H9 (cell line): Measurements from ENCODE around the gene ISYNA1. TPM values are rescaled to one million over a fixed set of nuclear protein-coding genes. Genes with fewer than 3 reads are reported as not detected.
A peak's percentile ranks its signal among the peaks of the same experiment; 100 is the strongest.

Experiments used
- DNase-seq: peaks from one replicate; pipeline ENCODE4 v3.0.0-alpha.2; 2017
- H2AFZ ChIP-seq: one replicate; pipeline ENCODE4 v1.6.1; 2013; ENCODE audit warnings: mild to moderate bottlenecking, low read length, control low read depth, moderate library complexity
- H2AK5ac ChIP-seq: 2 replicates; pipeline ENCODE4 v1.6.1; 2013; ENCODE audit warnings: low read length, control low read depth, mixed read lengths; ENCODE audit not compliant: insufficient read length
- H2BK120ac ChIP-seq: one replicate; pipeline ENCODE4 v1.6.1; 2013; ENCODE audit warnings: low read depth, mild to moderate bottlenecking, low read length, control low read depth, inconsistent platforms; ENCODE audit not compliant: poor library complexity, severe bottlenecking
- H2BK12ac ChIP-seq: 2 replicates; pipeline ENCODE4 v1.6.1; 2013; ENCODE audit warnings: low read length, control low read depth, mixed read lengths, low read depth; ENCODE audit not compliant: insufficient read length
- H2BK15ac ChIP-seq: 2 replicates; pipeline ENCODE4 v1.6.1; 2013; ENCODE audit warnings: low read depth, low read length, control low read depth
- H2BK20ac ChIP-seq: one replicate; pipeline ENCODE4 v1.6.1; 2013; ENCODE audit warnings: low read depth, mild to moderate bottlenecking, low read length, control low read depth, inconsistent platforms; ENCODE audit not compliant: poor library complexity, severe bottlenecking
- H2BK5ac ChIP-seq: 2 replicates; pipeline ENCODE4 v1.6.1; 2013; ENCODE audit warnings: low read length, control low read depth, mixed read lengths; ENCODE audit not compliant: insufficient read length
- H3K14ac ChIP-seq: 2 replicates; pipeline ENCODE4 v1.6.1; 2013; ENCODE audit warnings: low read length, control low read depth; ENCODE audit not compliant: insufficient read depth
- H3K18ac ChIP-seq: 2 replicates; pipeline ENCODE4 v1.6.1; 2013; ENCODE audit warnings: low read depth, mild to moderate bottlenecking, mixed read lengths, low read length, control low read depth; ENCODE audit not compliant: insufficient read length
- H3K23ac ChIP-seq: 2 replicates; pipeline ENCODE4 v1.6.1; 2013; ENCODE audit warnings: low read length, control low read depth, mixed read lengths, low read depth; ENCODE audit not compliant: insufficient read length
- H3K23me2 ChIP-seq: 2 replicates; pipeline ENCODE4 v1.6.1; 2013; ENCODE audit warnings: low read depth, mild to moderate bottlenecking, mixed read lengths, low read length, control low read depth; ENCODE audit not compliant: insufficient read length, poor library complexity, severe bottlenecking
- H3K27ac ChIP-seq: 2 replicates; pipeline ENCODE4 v1.5.1; 2013; ENCODE audit warnings: low read length, control low read depth, mixed read lengths, low read depth; ENCODE audit not compliant: insufficient read length
- H3K27me3 ChIP-seq: 2 replicates; pipeline ENCODE4 v1.6.1; 2013; ENCODE audit warnings: low read length, control low read depth, inconsistent platforms; ENCODE audit not compliant: insufficient read depth
- H3K4ac ChIP-seq: 2 replicates; pipeline ENCODE4 v1.6.1; 2013; ENCODE audit warnings: low read depth, mild to moderate bottlenecking, control low read depth, inconsistent platforms, low read length, moderate library complexity
- H3K4me1 ChIP-seq: 2 replicates; pipeline ENCODE4 v1.6.1; 2013; ENCODE audit warnings: low read length, control low read depth, inconsistent platforms; ENCODE audit not compliant: insufficient read depth
- H3K4me2 ChIP-seq: 2 replicates; pipeline ENCODE4 v1.6.1; 2013; ENCODE audit warnings: low read length, control low read depth, mixed read lengths; ENCODE audit not compliant: insufficient read length, insufficient read depth
- H3K56ac ChIP-seq: 2 replicates; pipeline ENCODE4 v1.6.1; 2013; ENCODE audit warnings: low read depth, mild to moderate bottlenecking, mixed read lengths, low read length, control low read depth; ENCODE audit not compliant: insufficient read length
- H3K79me1 ChIP-seq: 2 replicates; pipeline ENCODE4 v1.6.1; 2013; ENCODE audit warnings: low read depth, mild to moderate bottlenecking, moderate library complexity, low read length, control low read depth, inconsistent platforms; ENCODE audit not compliant: insufficient read depth, poor library complexity, severe bottlenecking
- H3K79me2 ChIP-seq: 2 replicates; pipeline ENCODE4 v1.6.1; 2013; ENCODE audit warnings: low read length, control low read depth, inconsistent platforms; ENCODE audit not compliant: insufficient read depth
- H3K9ac ChIP-seq: 2 replicates; pipeline ENCODE4 v1.6.1; 2013; ENCODE audit warnings: low read length, control low read depth, mixed read lengths; ENCODE audit not compliant: insufficient read length; ENCODE audit errors: extremely low read depth
- H3K9me3 ChIP-seq: one replicate; pipeline ENCODE4 v1.6.1; 2013; ENCODE audit warnings: low read depth, low read length, inconsistent platforms; ENCODE audit not compliant: control insufficient read depth
- H3T11ph ChIP-seq: one replicate; pipeline ENCODE4 v1.6.1; 2013; ENCODE audit warnings: mild to moderate bottlenecking, low read length, control low read depth, inconsistent platforms
- H4K20me1 ChIP-seq: one replicate; pipeline ENCODE4 v1.6.1; 2013; ENCODE audit not compliant: control insufficient read depth, insufficient read length, insufficient read depth
- H4K5ac ChIP-seq: 2 replicates; pipeline ENCODE4 v1.6.1; 2013; ENCODE audit warnings: low read depth, mild to moderate bottlenecking, mixed read lengths, low read length, control low read depth; ENCODE audit not compliant: insufficient read length
- H4K8ac ChIP-seq: replicated peaks from 2 replicates; pipeline ENCODE4 v1.6.1; 2013; ENCODE audit warnings: low read length, control low read depth, mixed read lengths, low read depth; ENCODE audit not compliant: insufficient read length
- H4K91ac ChIP-seq: 2 replicates; pipeline ENCODE4 v1.6.1; 2013; ENCODE audit warnings: low read depth, mild to moderate bottlenecking, moderate library complexity, mixed read lengths, low read length, control low read depth; ENCODE audit not compliant: insufficient read length
- H3K27ac Mint-ChIP-seq, 3 experiments: 2 replicates in 2 of 3; 3 replicates in 1 of 3; pipeline ENCODE4 v1.8.0; 2020 to 2021; ENCODE audit warnings: mixed read lengths in 3 of 3, mild to moderate bottlenecking in 1 of 3, moderate library complexity in 1 of 3
- H3K27me3 Mint-ChIP-seq: 2 replicates; pipeline ENCODE4 v1.8.0; 2021; ENCODE audit warnings: low read depth, mild to moderate bottlenecking, moderate library complexity, mixed read lengths
- H3K36me3 Mint-ChIP-seq, 3 experiments: 2 replicates in 2 of 3; 3 replicates in 1 of 3; pipeline ENCODE4 v1.8.0; 2020 to 2021; ENCODE audit warnings: low read depth in 3 of 3, mixed read lengths in 3 of 3; ENCODE audit not compliant: insufficient read depth in 1 of 3
- H3K4me1 Mint-ChIP-seq, 2 experiments: 2 replicates each; pipeline ENCODE4 v1.8.0; 2020; ENCODE audit warnings: mixed read lengths in 2 of 2
- H3K4me3 Mint-ChIP-seq, 2 experiments: 2 replicates in 1 of 2; 3 replicates in 1 of 2; pipeline ENCODE4 v1.8.0; 2020 to 2021; ENCODE audit warnings: mild to moderate bottlenecking in 2 of 2, mixed read lengths in 2 of 2, moderate library complexity in 1 of 2
- H3K9me3 Mint-ChIP-seq, 2 experiments: 2 replicates in 1 of 2; 3 replicates in 1 of 2; pipeline ENCODE4 v1.8.0; 2020; ENCODE audit warnings: mild to moderate bottlenecking in 2 of 2, mixed read lengths in 2 of 2, moderate library complexity in 1 of 2
- WGBS: extraction: QIAGEN DNeasy Blood & Tissue Kit; methylation state at CpG from one replicate; pipeline ENCODE4 v1.1.7; 2013; ENCODE audit warnings: missing lambda C conversion rate, low lambda C conversion rate, mixed read lengths; ENCODE audit not compliant: insufficient read length; ENCODE audit errors: extremely low coverage; 5-methylcytosine and 5-hydroxymethylcytosine counted together
- total RNA-seq: library from RNA; stranded (reverse); gene quantifications from 2 replicates; pipeline ENCODE4 v1.2.1, GENCODE V29; 2021
- TF ChIP-seq, protein P1 (sequence below): fragments of 200-600 bp; sonication (generic); conservative IDR thresholded peaks from 3 replicates; pipeline ENCODE4 v1.8.0; 2021; ENCODE audit warnings: antibody characterized with exemption, mild to moderate bottlenecking

The ISYNA1 gene
- total RNA-seq, 1 experiment from 2014 or later: 241 TPM

DNA sequence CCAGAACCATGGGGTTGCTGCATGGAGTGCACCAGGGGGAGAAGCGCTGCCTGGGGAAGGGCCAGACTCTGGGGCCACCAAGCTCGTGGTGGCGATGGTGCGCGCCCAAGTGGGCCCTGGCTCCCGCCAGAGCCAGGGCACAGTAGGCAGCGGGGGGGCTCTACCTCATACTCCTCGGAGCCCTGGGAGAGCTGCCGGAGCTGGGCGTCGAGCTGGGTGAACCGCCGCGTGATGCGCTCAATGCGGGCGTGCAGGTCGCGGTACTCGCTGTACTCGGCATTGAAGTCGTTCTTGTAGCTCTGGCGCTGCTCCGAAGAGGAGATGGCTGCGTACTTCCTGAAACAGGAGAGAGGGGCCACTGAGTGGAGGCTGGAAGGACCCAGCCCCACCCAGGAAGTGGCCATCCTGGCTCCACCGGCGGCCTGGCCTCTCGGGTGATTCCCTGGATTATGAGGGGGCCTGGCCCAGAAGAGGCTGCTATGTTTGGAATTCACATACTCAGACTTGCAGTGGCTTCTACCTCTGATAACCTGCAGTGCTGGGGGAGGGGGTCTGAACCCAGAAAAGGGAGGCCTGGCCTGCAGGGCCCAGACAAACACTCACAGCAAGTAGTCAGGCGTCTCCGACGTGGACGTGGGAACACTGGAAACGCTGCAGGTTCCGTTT is 8.3 kb upstream of the ISYNA1 start:
- Histone ChIP-seq H3K27ac (no peak overlapping the region), H2AK5ac (no peak overlapping the region), H4K91ac (no peak overlapping the region), H3K79me2 (no peaks in the 10 kb centered on the region), H3K18ac (no peak overlapping the region), H3K56ac (no peak overlapping the region), H3K23ac (no peak overlapping the region), H3K4me1 (no peaks in the 10 kb centered on the region), H4K8ac (no peak overlapping the region), H3K9ac (no peak overlapping the region), H3T11ph (no peak overlapping the region), H2BK12ac (no peak overlapping the region), H4K5ac (no peak overlapping the region), H2BK120ac (no peak overlapping the region), H3K27me3 (no peaks in the 10 kb centered on the region), H2AFZ (no peak overlapping the region), H3K9me3 (no peaks in the 10 kb centered on the region), H2BK20ac (no peak overlapping the region), H3K14ac (no peak overlapping the region), H3K79me1 (no peaks in the 10 kb centered on the region), H3K4me2 (no peak overlapping the region), H3K4ac (no peak overlapping the region), H2BK15ac (no peak overlapping the region), H2BK5ac (no peak overlapping the region), H3K23me2 (no peaks in the 10 kb centered on the region), H4K20me1 (no peaks in the 10 kb centered on the region)
- DNase-seq: no peak
- Mint-ChIP-seq H3K36me3 (peaks cover 7 to 37% (median 29%) of the 10 kb centered on the region in 3 experiments), H3K4me3 (no peak overlapping the region), H3K4me1 (peaks cover 2% of the 10 kb centered on the region in 2 experiments; a peak in 2 of 4 replicates), H3K27me3 (peaks cover 1% of the 10 kb centered on the region; the same call in 1 of the 2 replicates), H3K27ac (peak overlapping the region in 2 of 3 experiments; percentile 58 to 88; a peak in 2 of 7 replicates), H3K9me3 (peaks cover 3% of the 10 kb centered on the region in 2 experiments; a peak in 3 of 5 replicates)
- no CpG with 5 or more reads among the region's 34 CpGs for WGBS
- TF ChIP-seq, protein P1, sequence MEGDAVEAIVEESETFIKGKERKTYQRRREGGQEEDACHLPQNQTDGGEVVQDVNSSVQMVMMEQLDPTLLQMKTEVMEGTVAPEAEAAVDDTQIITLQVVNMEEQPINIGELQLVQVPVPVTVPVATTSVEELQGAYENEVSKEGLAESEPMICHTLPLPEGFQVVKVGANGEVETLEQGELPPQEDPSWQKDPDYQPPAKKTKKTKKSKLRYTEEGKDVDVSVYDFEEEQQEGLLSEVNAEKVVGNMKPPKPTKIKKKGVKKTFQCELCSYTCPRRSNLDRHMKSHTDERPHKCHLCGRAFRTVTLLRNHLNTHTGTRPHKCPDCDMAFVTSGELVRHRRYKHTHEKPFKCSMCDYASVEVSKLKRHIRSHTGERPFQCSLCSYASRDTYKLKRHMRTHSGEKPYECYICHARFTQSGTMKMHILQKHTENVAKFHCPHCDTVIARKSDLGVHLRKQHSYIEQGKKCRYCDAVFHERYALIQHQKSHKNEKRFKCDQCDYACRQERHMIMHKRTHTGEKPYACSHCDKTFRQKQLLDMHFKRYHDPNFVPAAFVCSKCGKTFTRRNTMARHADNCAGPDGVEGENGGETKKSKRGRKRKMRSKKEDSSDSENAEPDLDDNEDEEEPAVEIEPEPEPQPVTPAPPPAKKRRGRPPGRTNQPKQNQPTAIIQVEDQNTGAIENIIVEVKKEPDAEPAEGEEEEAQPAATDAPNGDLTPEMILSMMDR: no peak
